Fibroblast of skin of left quadriceps (primary cell): ENCODE data around the gene ZNF683.

Experiments used
- DNase-seq, 2 experiments: peaks; one replicate each; pipeline ENCODE4 v3.0.0-alpha.2; 2013; ENCODE audit warnings: low read depth in 2 of 2

The ZNF683 gene

GRCh38 chr1:26358411-26359384, 13.9 kb downstream of the ZNF683 start:
- DNase-seq, result no peak

GRCh38 chr1:26357121-26357602, 15.4 kb downstream of the ZNF683 start:
- DNase-seq, result no peak

DNA sequence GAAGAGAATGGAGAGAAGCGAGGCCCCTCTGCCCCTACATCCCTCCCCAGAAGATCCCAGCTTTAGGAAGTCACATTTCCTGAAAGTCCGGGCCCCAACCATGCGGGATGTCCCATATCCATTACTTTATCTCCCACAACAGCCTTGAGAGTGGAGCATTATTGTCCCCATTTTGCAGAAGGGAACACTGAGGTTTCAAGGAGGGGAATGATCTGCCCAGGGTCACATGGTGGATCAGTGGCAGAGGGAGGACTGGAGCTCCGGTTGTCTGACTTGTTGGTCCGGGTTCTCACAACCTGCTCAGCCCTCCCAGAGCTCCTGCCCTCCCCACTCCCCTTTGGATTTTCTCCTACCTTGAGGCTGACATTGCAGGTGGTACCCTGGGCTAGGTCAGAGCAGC, 16.4 kb downstream of the ZNF683 start:
- no peak for DNase-seq

- DNase-seq, result no peak
These were observed 17.6 kb downstream of the ZNF683 start for GRCh38 chr1:26354972-26355371.

DNA sequence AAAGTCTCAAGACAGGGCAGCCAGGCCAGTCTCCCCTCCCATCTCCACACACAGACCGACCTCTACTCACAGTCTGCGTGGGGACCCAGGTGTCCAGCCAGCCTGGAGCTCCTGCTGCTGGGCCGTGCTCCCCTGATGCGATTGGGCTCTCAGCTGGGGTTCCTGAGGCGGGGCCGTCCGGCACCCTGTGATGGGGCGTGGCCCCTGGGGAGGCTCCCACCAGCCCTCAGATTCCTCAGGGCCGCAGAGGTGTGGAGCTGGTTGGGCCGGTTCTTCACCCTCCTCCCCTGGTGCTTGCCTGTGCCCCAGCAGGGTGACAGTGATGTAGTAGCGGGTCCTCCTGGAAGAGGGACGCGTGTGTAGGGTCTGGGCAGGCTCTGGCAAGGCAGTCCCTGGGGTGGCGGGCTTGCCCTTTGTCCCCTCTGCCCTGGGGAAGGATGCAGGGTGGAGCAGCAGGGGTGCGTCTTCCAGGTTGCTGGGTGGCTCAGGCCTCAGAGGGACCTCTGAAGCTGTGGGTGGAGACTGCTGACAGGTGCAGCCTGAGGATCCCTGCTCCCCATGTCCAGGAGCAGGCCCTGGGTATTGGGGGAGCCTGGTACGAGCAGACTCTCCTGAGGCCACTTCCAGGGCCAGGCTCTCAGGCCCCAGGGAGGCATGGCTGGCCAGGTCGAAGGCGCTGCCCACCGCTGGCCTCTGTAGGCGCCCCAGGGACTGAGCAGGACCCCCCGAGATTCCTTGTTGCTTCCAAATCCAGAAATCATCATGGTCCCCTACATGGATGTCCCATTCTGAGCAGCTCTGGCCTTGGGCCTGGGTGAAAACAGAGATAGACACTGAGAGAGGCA, 18.4 kb downstream of the ZNF683 start, which contains the start of gene CRYBG2:
Gene CRYBG2 (minus strand): TSS at position 155 of the 845 bp plus-strand sequence. CDS start 7,473 bp downstream, outside the sequence.
- no peak for DNase-seq

DNA sequence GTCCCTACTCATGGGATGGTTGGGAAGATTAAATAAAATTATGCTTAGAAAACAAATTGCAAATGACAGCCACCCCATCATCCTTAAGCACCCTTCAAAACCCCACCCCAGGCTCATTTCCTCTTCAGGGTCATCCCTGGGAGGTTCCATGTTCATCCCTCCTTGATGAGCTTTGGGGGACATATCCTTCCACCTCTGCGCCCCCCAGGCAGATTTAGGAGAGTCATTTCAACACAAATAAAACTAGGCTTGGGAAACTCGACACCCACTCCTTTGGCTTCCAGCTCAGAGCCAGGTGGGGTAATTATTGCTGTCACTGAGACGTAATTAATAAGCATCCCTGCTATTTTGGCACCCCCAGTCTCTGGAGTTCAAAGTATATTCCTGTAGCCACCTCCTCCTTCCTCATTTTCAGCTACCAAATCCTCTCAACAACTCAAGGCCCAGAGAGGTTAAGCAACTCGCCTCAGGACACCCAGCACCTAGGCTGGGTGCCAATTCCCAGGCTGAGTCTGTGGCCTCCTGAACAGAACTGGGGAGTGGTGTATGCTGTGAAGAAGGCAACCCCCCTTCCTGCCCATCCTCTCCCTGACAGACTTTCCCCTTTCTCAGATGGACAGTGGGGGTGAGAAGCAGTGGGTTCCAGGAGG, 19.2 kb downstream of the ZNF683 start:
- no peak for DNase-seq

DNA sequence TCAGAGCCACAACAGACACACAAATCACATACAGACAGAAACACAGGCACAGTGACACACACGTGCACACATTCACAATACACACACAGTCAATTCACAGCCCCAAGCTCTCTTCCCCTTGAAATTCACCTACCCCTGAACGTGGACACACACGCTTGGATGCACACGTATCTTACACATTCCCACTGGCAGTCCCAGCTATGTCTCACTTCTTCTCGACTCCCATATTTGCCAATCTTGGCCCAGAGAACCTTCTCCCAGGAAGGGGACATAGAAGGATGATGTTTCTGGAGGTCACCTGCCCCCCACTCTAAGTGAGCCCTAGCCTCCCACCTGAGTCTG, 20.2 kb downstream of the ZNF683 start:
- no peak for DNase-seq

DNA sequence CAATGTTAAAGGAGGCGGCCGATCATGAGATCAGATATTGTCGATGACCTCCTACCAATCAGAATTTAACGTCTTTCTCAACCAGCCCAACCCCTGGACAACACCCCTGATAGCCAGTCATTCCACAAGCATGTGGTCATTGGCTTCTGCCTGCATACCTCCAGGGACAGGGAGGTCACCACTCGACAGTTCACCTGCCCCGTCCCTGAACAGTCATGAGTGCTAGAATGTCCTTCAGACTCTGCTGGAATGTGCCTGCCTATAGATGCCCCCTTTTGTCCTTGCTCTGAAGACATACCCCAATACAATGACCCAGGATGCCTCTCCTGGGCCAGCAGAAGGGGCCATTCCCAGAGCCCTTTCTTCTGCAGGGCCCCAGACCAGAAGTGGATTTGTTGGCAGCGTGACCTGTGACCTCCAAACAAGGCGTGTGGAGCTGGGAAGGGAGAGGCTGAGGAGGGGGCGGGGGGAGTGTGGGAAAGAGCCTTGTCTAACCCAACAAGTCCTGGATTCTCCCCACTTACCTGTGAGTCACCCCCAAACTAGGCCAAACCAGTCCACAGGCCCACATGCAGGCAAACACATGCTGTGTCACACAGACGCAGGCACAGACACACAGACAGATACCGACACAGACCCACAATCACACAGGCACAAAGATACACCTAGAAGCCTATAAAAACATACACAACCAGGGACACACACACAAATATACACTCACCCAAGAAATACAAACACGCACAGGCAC, 20.8 kb downstream of the ZNF683 start:
- no peak for DNase-seq

GRCh38 chr1:26350701-26351589, 21.6 kb downstream of the ZNF683 start:
- no peak for DNase-seq

DNA sequence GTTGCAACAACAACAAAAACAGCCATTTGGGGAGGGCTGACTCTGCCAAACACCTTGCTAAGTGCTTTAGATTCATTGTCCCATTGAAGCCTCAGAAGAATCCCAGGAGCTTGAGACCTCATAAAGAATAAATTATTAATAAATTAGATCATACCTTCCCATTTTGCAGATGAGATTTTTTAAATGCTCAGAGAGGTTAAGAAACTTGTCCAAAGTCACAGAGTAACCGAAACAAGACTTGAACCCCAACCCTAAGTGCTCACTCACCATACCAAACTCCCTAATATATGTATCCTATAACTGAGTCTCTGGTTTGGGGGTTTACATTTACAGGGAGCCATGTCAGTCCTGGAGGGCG, 22.2 kb downstream of the ZNF683 start:
- DNase-seq, result no peak

GRCh38 chr1:26349877-26350244, 22.7 kb downstream of the ZNF683 start:
- DNase-seq, result no peak

DNA sequence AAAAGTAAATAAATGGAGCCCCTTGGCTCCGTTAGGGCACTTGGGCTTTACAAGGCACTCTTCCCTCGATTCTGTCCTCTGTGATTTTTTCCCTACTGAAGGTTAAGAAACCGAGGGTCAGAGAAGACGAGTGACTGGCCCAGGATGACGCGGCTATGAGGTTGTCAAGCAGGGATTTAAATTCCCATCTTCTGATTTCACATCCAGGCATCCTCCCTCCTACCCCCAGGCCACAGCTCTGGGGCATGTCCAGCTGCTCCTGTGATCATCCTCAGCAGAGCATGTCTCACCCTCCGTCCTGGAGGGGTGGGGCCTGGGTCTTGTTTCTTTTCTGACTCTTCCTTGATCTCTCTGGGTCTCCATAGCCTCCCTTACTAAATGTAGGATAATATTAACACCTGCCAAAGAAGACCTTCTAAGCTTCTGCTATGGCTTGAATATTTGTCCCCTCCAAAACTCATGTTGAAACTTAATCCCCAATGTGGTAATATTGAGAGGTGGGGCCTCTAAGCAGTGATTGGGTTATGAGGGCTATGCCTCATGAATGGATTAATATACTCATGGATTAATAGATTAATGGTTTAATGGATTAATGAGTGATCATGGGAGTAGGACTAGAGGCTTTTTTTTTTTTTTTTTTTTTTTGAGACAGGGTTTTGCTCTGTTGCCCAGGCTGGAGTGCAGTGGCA, 23.2 kb downstream of the ZNF683 start:
- no peak for DNase-seq

GRCh38 chr1:26346274-26347033, 26.1 kb downstream of the ZNF683 start:
- no peak for DNase-seq

DNA sequence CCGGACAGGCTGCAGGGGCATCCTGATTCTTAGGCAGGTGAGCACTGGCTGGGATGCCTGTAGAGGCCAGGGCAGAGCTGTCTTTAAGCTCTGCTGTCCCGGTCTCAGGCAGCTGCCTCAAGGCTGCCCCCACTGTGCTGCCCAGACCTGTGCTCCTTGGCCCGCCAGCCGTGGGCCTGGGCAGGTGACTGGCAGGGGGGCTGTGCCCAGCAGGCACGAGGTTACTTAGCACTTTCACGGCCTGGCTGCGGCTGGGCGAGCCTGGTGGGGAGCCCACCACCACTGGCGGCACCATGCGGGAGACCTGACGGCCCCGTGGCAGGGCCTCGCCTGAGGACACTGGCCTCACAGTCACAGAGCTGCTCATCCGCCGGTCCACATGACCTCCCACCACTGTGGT, 26.8 kb downstream of the ZNF683 start:
- DNase-seq, result no peak

GRCh38 chr1:26344147-26344920, 28.2 kb downstream of the ZNF683 start:
- no peak for DNase-seq

DNA sequence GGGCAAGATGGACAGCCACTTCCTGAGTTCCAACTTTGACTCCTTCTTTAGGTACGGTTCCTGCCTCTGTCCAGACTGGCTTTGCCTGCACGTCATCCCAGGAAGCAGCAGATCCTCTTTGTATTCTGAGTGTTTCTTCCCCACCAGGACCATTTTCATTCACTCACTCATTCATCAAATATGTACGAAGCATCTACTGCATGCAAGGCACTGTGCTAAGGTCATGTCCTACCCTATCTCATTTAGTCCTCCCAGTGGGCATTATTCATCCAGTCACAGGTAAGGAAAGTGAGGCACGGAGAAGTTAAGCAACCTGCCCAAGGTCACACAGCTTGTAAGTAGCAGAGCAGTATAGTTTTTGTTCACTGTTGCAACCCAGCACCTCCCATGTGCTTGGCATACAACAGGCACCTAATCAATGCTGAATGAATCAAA, 32.5 kb downstream of the ZNF683 start:
- no peak for DNase-seq

DNA sequence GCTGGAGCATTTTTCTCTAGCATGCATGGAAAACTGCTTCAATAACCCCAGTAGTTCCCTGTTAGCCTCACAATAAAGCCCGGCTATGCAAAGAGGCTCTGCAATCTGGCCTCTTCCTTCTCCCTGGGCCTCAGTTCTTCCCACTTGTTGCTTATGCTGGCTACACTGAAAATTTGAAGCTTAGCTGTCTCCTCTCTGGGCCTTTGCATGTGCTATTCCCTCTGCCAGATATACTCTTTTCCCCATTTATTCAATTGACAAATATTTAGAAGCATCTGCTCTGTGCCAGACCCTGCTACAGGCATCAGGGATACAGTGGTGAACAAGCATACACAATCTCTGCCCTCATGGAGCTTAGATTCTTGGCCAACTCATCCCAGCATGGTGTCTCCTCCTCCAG, 33.9 kb downstream of the ZNF683 start:
- DNase-seq, result no peak

GRCh38 chr1:26337625-26338024, 34.9 kb downstream of the ZNF683 start:
- DNase-seq, result no peak
